ENCODE results near the gene SUCLG2. TPM values are rescaled to one million over a fixed set of nuclear protein-coding genes. Genes with fewer than 3 reads are reported as not detected.

Gene SUCLG2
- total RNA-seq, 1 experiment from 2014 or later = 22.3 TPM

DNA sequence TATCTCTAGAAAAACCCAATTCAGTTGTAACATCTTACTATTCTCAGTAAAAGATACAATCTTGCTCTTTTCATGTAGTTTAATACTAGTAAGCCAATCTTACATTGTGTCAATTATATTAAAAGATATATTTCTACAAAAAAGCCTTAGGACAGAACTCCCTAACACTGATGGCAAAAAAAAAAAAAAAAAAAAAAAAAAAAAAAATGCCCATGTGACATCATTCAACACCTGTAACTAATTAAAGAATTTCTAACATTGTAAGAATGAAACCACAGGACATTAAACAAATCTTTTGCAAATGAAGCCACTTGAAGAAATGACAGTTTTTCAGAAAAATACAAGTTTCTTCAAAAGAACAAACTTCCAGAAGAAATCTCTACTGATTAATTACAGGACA lies 119.8 kb downstream of the SUCLG2 start:
- Histone ChIP-seq H3K27me3 (ENCODE audit: low read length) (no peaks in the 10 kb centered on the region), H3K4me2 (ENCODE audit: low read length) (no peak overlapping the region), H3K9me2 (replicated peaks; ENCODE audit: low read length) (no peaks in the 10 kb centered on the region), H3K9me3 (ENCODE audit: low read length) (no peaks in the 10 kb centered on the region), H3K4me3 (ENCODE audit: low read length) (no peak overlapping the region), H3K36me3 (ENCODE audit: low read depth, low read length) (no peaks in the 10 kb centered on the region), H3K9ac (ENCODE audit: low read length) (no peak overlapping the region), H2AFZ (ENCODE audit: low read length) (no peak overlapping the region), H3K4me1 (ENCODE audit: insufficient read depth, low read length) (peaks cover 7% of the 10 kb centered on the region), H3K79me2 (ENCODE audit: low read length) (no peaks in the 10 kb centered on the region), H3K27ac (ENCODE audit: low read length) (no peak overlapping the region), H3F3A (ENCODE audit: low read length, unreplicated experiment) (no peaks in the 10 kb centered on the region), H4K20me1 (ENCODE audit: low read length) (no peaks in the 10 kb centered on the region)
- CTCF ChIA-PET = no interaction called here
- no TSS peak for BruUV-seq (replicated peaks)
- TF ChIP-seq, protein P1, sequence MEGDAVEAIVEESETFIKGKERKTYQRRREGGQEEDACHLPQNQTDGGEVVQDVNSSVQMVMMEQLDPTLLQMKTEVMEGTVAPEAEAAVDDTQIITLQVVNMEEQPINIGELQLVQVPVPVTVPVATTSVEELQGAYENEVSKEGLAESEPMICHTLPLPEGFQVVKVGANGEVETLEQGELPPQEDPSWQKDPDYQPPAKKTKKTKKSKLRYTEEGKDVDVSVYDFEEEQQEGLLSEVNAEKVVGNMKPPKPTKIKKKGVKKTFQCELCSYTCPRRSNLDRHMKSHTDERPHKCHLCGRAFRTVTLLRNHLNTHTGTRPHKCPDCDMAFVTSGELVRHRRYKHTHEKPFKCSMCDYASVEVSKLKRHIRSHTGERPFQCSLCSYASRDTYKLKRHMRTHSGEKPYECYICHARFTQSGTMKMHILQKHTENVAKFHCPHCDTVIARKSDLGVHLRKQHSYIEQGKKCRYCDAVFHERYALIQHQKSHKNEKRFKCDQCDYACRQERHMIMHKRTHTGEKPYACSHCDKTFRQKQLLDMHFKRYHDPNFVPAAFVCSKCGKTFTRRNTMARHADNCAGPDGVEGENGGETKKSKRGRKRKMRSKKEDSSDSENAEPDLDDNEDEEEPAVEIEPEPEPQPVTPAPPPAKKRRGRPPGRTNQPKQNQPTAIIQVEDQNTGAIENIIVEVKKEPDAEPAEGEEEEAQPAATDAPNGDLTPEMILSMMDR (conservative IDR thresholded peaks at IDR 0.05; ENCODE audit: low read depth, low read length) = no peak
- TF ChIP-seq EZH2phosphoT487 (IDR thresholded peaks at IDR 0.05; ENCODE audit: borderline replicate concordance, low read length) (no peak), EZH2 (IDR thresholded peaks at IDR 0.05; ENCODE audit: low read length, unreplicated experiment) (no peak)
- intact Hi-C loops (cut with micrococcal nuclease) = no loop called here
- DNase-seq (no peak), ATAC-seq (no peak)
- POLR2A ChIA-PET (ENCODE audit: unreplicated experiment) = no interaction called here

DNA sequence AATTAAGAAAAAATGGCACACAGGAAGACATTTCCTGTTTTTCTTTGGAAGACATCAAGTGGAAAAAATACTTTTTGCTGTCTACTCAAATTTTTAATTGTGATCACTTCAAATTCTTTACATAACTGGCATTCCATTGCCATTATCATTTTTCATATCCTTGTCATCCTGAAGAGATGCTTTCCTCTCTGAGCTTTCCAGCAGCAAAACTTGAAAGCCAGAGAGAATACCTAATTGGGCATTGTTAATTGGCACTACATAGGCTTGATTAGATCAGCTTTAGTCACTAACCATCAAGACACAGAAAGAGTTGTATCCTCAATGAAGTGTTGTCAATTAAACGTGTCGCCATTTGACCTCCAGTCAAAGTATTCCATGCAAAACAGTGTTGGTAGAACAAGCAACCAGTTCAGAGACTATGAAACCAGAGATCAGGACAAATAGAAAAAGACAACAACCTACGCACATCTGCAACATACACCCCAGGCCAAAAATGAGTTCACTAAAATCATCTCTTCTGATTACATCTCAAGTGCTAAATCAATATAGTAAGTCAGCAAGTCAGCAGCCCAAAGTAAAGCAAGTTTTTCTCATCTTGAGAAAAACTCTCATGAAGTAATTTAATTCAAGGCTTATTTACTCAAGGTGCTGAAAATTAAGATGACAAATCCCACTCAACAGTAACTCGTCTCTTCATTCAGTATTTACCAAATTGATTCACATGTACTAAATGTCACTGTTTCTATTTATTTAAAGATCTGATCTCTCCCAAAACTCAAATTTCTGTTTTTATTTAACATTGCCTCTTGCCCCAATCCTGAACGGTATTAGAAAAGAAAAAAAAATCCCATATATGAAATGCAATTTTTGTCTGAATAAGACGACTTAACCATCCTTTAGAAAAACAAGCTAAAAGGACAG lies 123.0 kb downstream of the SUCLG2 start:
- ChIA-PET CTCF (no interaction called here), POLR2A (ENCODE audit: unreplicated experiment) (interaction anchor here (0.7 kb wide), 1 partner anchor 63 kb away, joined by 7 read pairs; no protein-coding TSS in a partner anchor)
- no peak overlapping the region for H3K4me3 ChIP-seq (ENCODE audit: low read length)
- no peaks in the 10 kb centered on the region for H3K27me3 ChIP-seq (ENCODE audit: low read length)
- H4K20me1 ChIP-seq (ENCODE audit: low read length) = no peaks in the 10 kb centered on the region
- ATAC-seq (no peak), DNase-seq (peak; percentile 22)
- no TSS peak for BruUV-seq (replicated peaks)
- H3K9me2 ChIP-seq (replicated peaks; ENCODE audit: low read length) = no peaks in the 10 kb centered on the region
- intact Hi-C loops (cut with micrococcal nuclease) = no loop called here
- no peaks in the 10 kb centered on the region for H3K79me2 ChIP-seq (ENCODE audit: low read length)
- peaks cover 9% of the 10 kb centered on the region for H3K4me1 ChIP-seq (ENCODE audit: insufficient read depth, low read length)
- H3K9me3 ChIP-seq (ENCODE audit: low read length) = no peaks in the 10 kb centered on the region
- H3F3A ChIP-seq (ENCODE audit: low read length, unreplicated experiment) = no peaks in the 10 kb centered on the region
- no peak overlapping the region for H3K4me2 ChIP-seq (ENCODE audit: low read length)
- H3K27ac ChIP-seq (ENCODE audit: low read length) = no peak overlapping the region
- TF ChIP-seq EZH2 (IDR thresholded peaks at IDR 0.05; ENCODE audit: low read length, unreplicated experiment) = no peak
- TF ChIP-seq, protein P1 (conservative IDR thresholded peaks at IDR 0.05; ENCODE audit: low read depth, low read length) = no peak
- no peak for TF ChIP-seq EZH2phosphoT487 (IDR thresholded peaks at IDR 0.05; ENCODE audit: borderline replicate concordance, low read length)
- H3K9ac ChIP-seq (ENCODE audit: low read length) = no peak overlapping the region
- H3K36me3 ChIP-seq (ENCODE audit: low read depth, low read length) = no peaks in the 10 kb centered on the region
- no peak overlapping the region for H2AFZ ChIP-seq (ENCODE audit: low read length)

DNA sequence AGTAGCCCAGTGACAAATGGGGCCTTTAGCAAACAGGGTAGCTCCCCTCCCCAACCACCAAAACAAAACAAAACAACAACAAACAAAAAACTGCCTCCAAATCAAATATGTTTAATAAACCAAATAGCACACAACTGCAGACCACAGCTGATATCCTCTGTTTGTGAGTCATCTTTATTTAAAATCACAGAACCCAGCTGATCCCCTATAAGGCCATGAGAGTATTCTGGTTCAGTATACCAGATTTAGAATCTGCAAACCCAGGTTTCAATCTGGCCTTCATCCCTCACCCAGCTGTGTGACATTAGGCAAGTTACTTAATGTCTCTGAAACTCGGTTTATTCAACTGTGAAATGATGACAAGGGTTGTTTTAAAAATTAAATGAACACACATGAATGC lies 124.5 kb downstream of the SUCLG2 start:
- ChIA-PET CTCF (no interaction called here), POLR2A (ENCODE audit: unreplicated experiment) (interaction anchor here (0.5 kb wide), 1 partner anchor 118 kb away, joined by 3 read pairs; no protein-coding TSS in a partner anchor)
- TF ChIP-seq, protein P1 (conservative IDR thresholded peaks at IDR 0.05; ENCODE audit: low read depth, low read length) = no peak
- Histone ChIP-seq H3K36me3 (ENCODE audit: low read depth, low read length) (no peaks in the 10 kb centered on the region), H3K4me2 (ENCODE audit: low read length) (no peak overlapping the region), H4K20me1 (ENCODE audit: low read length) (no peaks in the 10 kb centered on the region), H3K27ac (ENCODE audit: low read length) (no peak overlapping the region), H3K27me3 (ENCODE audit: low read length) (no peaks in the 10 kb centered on the region), H3K79me2 (ENCODE audit: low read length) (no peaks in the 10 kb centered on the region), H2AFZ (ENCODE audit: low read length) (no peak overlapping the region), H3F3A (ENCODE audit: low read length, unreplicated experiment) (no peaks in the 10 kb centered on the region), H3K9me2 (replicated peaks; ENCODE audit: low read length) (no peaks in the 10 kb centered on the region), H3K9me3 (ENCODE audit: low read length) (no peaks in the 10 kb centered on the region), H3K4me1 (ENCODE audit: insufficient read depth, low read length) (peaks cover 10% of the 10 kb centered on the region), H3K9ac (ENCODE audit: low read length) (no peak overlapping the region), H3K4me3 (ENCODE audit: low read length) (no peak overlapping the region)
- DNase-seq = no peak
- intact Hi-C loops (cut with micrococcal nuclease) = no loop called here
- no peak for ATAC-seq
- no TSS peak for BruUV-seq (replicated peaks)
